ENCODE results near the gene ACER2. TPM values are rescaled to one million over a fixed set of nuclear protein-coding genes. Genes with fewer than 3 reads are reported as not detected.
A peak's percentile ranks its signal among the peaks of the same experiment; 100 is the strongest.

The ACER2 gene
- total and polyA plus RNA-seq, 2 of the 4 experiments (the other 2 are of a cell fraction): 0.84 to 1.6 TPM

- no peak for ATAC-seq (ENCODE audit: low read depth)
These were observed 29.5 kb upstream of the ACER2 start for GRCh38 chr9:19379283-19379682.

More at GRCh38 chr9:19379283-19379682, 29.5 kb upstream of the ACER2 start:
- no peak overlapping the region for H2BK20ac ChIP-seq (ENCODE audit: low read depth, low read length)
- WGBS, 2 experiments (ENCODE audit: extremely low coverage in 2 of 2, insufficient read length in 1 of 2): no CpG with 5 or more reads among the region's 12 CpGs
- H3K27me3 ChIP-seq (ENCODE audit: control insufficient read depth, insufficient read depth, low read length): no peaks in the 10 kb centered on the region
- H3K4ac ChIP-seq (ENCODE audit: low read depth, low read length): peak overlapping the region; percentile 89
- no peak overlapping the region for H2BK15ac ChIP-seq (ENCODE audit: low read depth, low read length)
- peak overlapping the region; percentile 16; the same call in 1 of the 2 replicates for H3K18ac ChIP-seq (ENCODE audit: low read depth, low read length)
- intact Hi-C loops (cut with micrococcal nuclease): loop anchor here (2.0 to 10.0 kb wide), 3 partner anchors 148 to 328 kb away; partner anchors contain the start of genes DENND4C and PLIN2
- peaks cover 34% of the 10 kb centered on the region for H3K36me3 ChIP-seq (ENCODE audit: control insufficient read depth, insufficient read depth, low read length)
- dilution Hi-C loops (cut with HindIII; ENCODE audit: low sequenced_read_pairs, unreplicated experiment): no loop called here
- H3K23ac ChIP-seq (ENCODE audit: low read depth, low read length): peak overlapping the region; percentile 96
- H4K20me1 ChIP-seq (ENCODE audit: insufficient read depth, low read length): peaks cover 46% of the 10 kb centered on the region; the same call in 1 of the 2 replicates
- ChIA-PET CTCF (interaction anchor here (1.2 kb wide), 1 partner anchor 31 kb away, joined by 4 read pairs; no protein-coding TSS in a partner anchor), POLR2A (ENCODE audit: unreplicated experiment) (interaction anchor here (0.5 kb wide), 1 partner anchor 146 kb away, joined by 7 read pairs; no protein-coding TSS in a partner anchor)
- peak overlapping the region; percentile 96 for H3K9ac ChIP-seq (ENCODE audit: low read depth, low read length)
- peak overlapping the region; percentile 92 for H2AK9ac ChIP-seq (replicated peaks; ENCODE audit: low read depth, low read length, poor library complexity)
- in situ Hi-C loops (cut with MboI; ENCODE audit: low sequenced_read_pairs): no loop called here
- H4K8ac ChIP-seq (ENCODE audit: low read depth in 2 of 2, low read length in 2 of 2): peak overlapping the region; percentile 27 to 96
- H3K9me1 ChIP-seq (ENCODE audit: insufficient read depth, low read length): peaks cover 5% of the 10 kb centered on the region; the same call in 1 of the 2 replicates
- H2AK5ac ChIP-seq (ENCODE audit: low read depth, low read length): peak overlapping the region; percentile 95
- peak overlapping the region; percentile 80 for H3K4me2 ChIP-seq (ENCODE audit: low read depth, low read length)
- no peak overlapping the region for H2AFZ ChIP-seq (replicated peaks; ENCODE audit: low read length, poor library complexity)
- peak overlapping the region; percentile 91 for H3K56ac ChIP-seq (ENCODE audit: extremely low read depth, insufficient read depth, low read length)
- peak overlapping the region; percentile 88 for H3K27ac ChIP-seq (ENCODE audit: insufficient read depth, low read length)
- H3K9me3 ChIP-seq (ENCODE audit: control insufficient read depth, insufficient read depth, low read length): no peaks in the 10 kb centered on the region
- peak overlapping the region; percentile 87 for H2BK5ac ChIP-seq (ENCODE audit: low read depth, low read length, poor library complexity, severe bottlenecking)
- no peak for DNase-seq
- no TSS peak for BruUV-seq (replicated peaks)
- H3K4me3 ChIP-seq (ENCODE audit: insufficient read depth, low read depth, low read length): peak overlapping the region; percentile 78
- H3K4me1 ChIP-seq (ENCODE audit: control insufficient read depth, insufficient read depth, low read length): peaks cover 2% of the 10 kb centered on the region; the same call in 1 of the 2 replicates
- H3K14ac ChIP-seq (replicated peaks; ENCODE audit: low read depth, low read length): peak overlapping the region; percentile 95
- H4K91ac ChIP-seq (ENCODE audit: insufficient read depth, low read depth, low read length): peak overlapping the region; percentile 78
- peaks cover 3 to 39% of the 10 kb centered on the region in 2 experiments; a peak in 3 of 4 replicates for H3K79me1 ChIP-seq (ENCODE audit: low read depth in 1 of 2, low read length in 2 of 2)
- no peak overlapping the region for H2BK120ac ChIP-seq (ENCODE audit: low read depth, low read length)
- peak overlapping the region; percentile 9; the same call in 1 of the 2 replicates for H4K5ac ChIP-seq (ENCODE audit: low read depth, low read length)
- TF ChIP-seq POLR2A (IDR thresholded peaks at IDR 0.05; ENCODE audit: low read depth, low read length): 0 out of 2 replicates have a peak, but pooled peaks have one; percentile 3
- no peak for TF ChIP-seq MAZ (IDR thresholded peaks at IDR 0.05; ENCODE audit: borderline replicate concordance, low read depth, low read length)
